GM12801 (cell line): ENCODE measurements around the gene KMO.

Experiments
- CTCF ChIP-seq: IDR thresholded peaks from one replicate; pipeline ENCODE4 v1.5.1; 2011; ENCODE audit warnings: control low read depth; ENCODE audit not compliant: insufficient read length; ENCODE audit errors: extremely low read depth

KMO gene

GRCh38 chr1:241589521-241589920 lies 57.3 kb downstream of the KMO start:
- no peak for TF ChIP-seq CTCF

GRCh38 chr1:241590719-241591118 lies 58.5 kb downstream of the KMO start:
- TF ChIP-seq CTCF: no peak

- TF ChIP-seq CTCF: no peak
These were observed 59.1 kb downstream of the KMO start for GRCh38 chr1:241591317-241591716.

- no peak for TF ChIP-seq CTCF
These were observed 59.6 kb downstream of the KMO start for GRCh38 chr1:241591736-241592135.

- no peak for TF ChIP-seq CTCF
These were observed 60.2 kb downstream of the KMO start for GRCh38 chr1:241592273-241592958.

GRCh38 chr1:241593186-241593585 lies 61.0 kb downstream of the KMO start:
- TF ChIP-seq CTCF: no peak

GRCh38 chr1:241596633-241597032 lies 64.5 kb downstream of the KMO start:
- no peak for TF ChIP-seq CTCF
